Upper lobe of left lung (tissue), 6 donors: ENCODE measurements around the gene INO80E. TPM values are rescaled to one million over a fixed set of nuclear protein-coding genes. Genes with fewer than 3 reads are reported as not detected.
A peak's percentile ranks its signal among the peaks of the same experiment; 100 is the strongest.

ENCODE experiments used
- ATAC-seq, 2 donors: fragments of 200-7000 bp; cut with Tn5 transposase; one replicate each; pipeline ENCODE4 v1.9.1; 2022; ENCODE audit warnings: mild to moderate bottlenecking in 2 of 2, moderate library complexity in 2 of 2; ENCODE audit not compliant: low FRiP score in 2 of 2
- DNase-seq, 2 donors: peaks; one replicate each; pipeline ENCODE4 v3.0.0-alpha.2; 2019 to 2020
- H3K27ac ChIP-seq, 4 donors: fragments of 200-600 bp; sonication (generic); one replicate each; pipeline ENCODE4 v1.5.1; 2016 to 2019
- H3K27me3 ChIP-seq, 4 donors: fragments of 200-600 bp; sonication (generic); one replicate each; pipeline ENCODE4 v1.5.1; 2017 to 2019
- H3K36me3 ChIP-seq, 4 donors: fragments of 200-600 bp; sonication (generic); one replicate each; pipeline ENCODE4 v1.5.1; 2016 to 2019
- H3K4me1 ChIP-seq, 4 donors: fragments of 200-600 bp; sonication (generic); one replicate each; pipeline ENCODE4 v1.5.1; 2018 to 2019
- H3K4me3 ChIP-seq, 4 donors: fragments of 200-600 bp; sonication (generic); one replicate each; pipeline ENCODE4 v1.5.1; 2017 to 2019; ENCODE audit warnings: mild to moderate bottlenecking in 2 of 4, moderate library complexity in 1 of 4
- H3K9me3 ChIP-seq, 4 donors: fragments of 200-600 bp; sonication (generic); one replicate each; pipeline ENCODE4 v1.5.1; 2018 to 2019
- EP300 ChIP-seq, 4 donors: sonication (generic); formaldehyde crosslinking; IDR thresholded peaks; one replicate each; pipeline ENCODE4 v1.5.1; 2017; ENCODE audit warnings: antibody characterized with exemption in 4 of 4, control low read depth in 2 of 4
- POLR2A ChIP-seq, 4 donors: fragments of 450-650 bp; IDR thresholded peaks; one replicate each; pipeline ENCODE4 v1.5.1; 2016 to 2017; ENCODE audit warnings: antibody characterized with exemption in 4 of 4, mild to moderate bottlenecking in 2 of 4
- POLR2AphosphoS5 ChIP-seq, 2 donors: sonication (generic); formaldehyde crosslinking; IDR thresholded peaks; one replicate each; pipeline ENCODE4 v1.5.1; 2017; ENCODE audit warnings: antibody characterized with exemption in 2 of 2
- WGBS, 2 donors: methylation state at CpG; one replicate each; pipeline ENCODE4 v1.1.5; 2017 to 2018; 5-methylcytosine and 5-hydroxymethylcytosine counted together
- total RNA-seq, 6 donors: library from RNA; depleted of rRNA in 4 of 6; stranded (reverse); fragments of >200 nt in 4 of 6; gene quantifications; one replicate each; pipeline versions ENCODE4 v1.1.0 to v1.2.1, GENCODE V29; 2016 to 2021
- TF ChIP-seq, protein P1 (sequence below), 6 experiments: fragments of 450-650 bp in 4 of 6; fragments of 200-600 bp in 2 of 6; sonication (generic) in 2 of 6; IDR thresholded peaks; one replicate each; pipeline ENCODE4 v1.5.1; 2016 to 2019; ENCODE audit warnings: antibody characterized with exemption in 6 of 6
- donor health status: DM: no; HTN: no; CAD: no; lungs with moderate emphysema.
- donor health status: DM: no; HTN: yes; CAD: no; lungs with severe emphysema.

The INO80E gene
- total RNA-seq, 6 donors from 2014 or later, result 29.5 to 82.8 (median 55.7) TPM

DNA sequence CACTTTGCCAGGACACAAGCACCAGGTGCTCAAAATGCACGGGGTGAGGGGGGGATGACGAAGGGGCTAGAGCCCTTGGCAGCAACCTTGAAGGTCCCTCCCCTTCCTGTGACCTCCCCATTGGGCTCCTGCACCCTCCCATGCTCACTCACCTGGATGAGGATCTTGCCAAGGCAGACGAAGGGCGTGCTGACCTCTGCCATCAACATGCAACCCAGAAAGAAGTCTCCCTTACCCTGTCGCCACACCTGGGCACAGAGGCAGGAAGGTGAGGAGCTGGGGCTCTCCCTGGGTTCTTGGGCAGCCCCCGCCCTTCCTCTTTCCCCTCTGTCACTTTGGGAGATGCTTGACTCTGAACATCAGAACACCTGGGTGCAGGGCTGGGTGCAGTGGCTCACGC lies 29.5 kb downstream of the INO80E start:
- ATAC-seq (no peak), DNase-seq (no peak)
- Histone ChIP-seq H3K27me3 (peaks cover 0 to 17% (median 10%) of the 10 kb centered on the region in 4 donors), H3K4me1 (peaks cover 10 to 17% (median 12%) of the 10 kb centered on the region in 4 donors), H3K27ac (no peak overlapping the region), H3K9me3 (no peaks in the 10 kb centered on the region), H3K36me3 (no peaks in the 10 kb centered on the region), H3K4me3 (no peak overlapping the region)
- WGBS, 2 donors, result 70 to 75% methylated on average over 4 to 7 of the region's 7 CpGs
- TF ChIP-seq POLR2A (IDR thresholded peaks at IDR 0.05) (no peak), POLR2AphosphoS5 (IDR thresholded peaks at IDR 0.05) (no peak), EP300 (IDR thresholded peaks at IDR 0.05) (no peak)
- TF ChIP-seq, protein P1, sequence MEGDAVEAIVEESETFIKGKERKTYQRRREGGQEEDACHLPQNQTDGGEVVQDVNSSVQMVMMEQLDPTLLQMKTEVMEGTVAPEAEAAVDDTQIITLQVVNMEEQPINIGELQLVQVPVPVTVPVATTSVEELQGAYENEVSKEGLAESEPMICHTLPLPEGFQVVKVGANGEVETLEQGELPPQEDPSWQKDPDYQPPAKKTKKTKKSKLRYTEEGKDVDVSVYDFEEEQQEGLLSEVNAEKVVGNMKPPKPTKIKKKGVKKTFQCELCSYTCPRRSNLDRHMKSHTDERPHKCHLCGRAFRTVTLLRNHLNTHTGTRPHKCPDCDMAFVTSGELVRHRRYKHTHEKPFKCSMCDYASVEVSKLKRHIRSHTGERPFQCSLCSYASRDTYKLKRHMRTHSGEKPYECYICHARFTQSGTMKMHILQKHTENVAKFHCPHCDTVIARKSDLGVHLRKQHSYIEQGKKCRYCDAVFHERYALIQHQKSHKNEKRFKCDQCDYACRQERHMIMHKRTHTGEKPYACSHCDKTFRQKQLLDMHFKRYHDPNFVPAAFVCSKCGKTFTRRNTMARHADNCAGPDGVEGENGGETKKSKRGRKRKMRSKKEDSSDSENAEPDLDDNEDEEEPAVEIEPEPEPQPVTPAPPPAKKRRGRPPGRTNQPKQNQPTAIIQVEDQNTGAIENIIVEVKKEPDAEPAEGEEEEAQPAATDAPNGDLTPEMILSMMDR (IDR thresholded peaks at IDR 0.05), result no peak

DNA sequence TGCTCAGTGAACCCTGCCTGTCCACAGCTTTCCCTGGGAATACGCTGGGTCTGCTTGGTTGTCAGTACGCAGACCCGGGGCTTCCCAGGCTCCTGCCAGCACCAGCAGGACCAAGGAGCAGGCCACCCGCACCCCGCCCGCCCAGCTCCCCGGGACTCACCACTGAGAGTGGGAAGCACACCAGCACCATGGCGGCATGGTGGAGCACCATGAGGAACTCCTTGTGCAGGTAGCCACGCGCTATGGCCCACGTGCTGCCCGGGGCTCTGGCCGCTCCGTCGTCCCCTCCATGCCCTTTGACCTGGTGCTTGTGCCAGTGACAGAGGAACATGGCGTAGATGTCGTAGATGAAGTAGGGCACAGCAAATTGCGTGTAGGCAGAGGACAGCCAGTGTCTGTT lies 30.4 kb downstream of the INO80E start:
- peaks cover 0 to 25% (median 17%) of the 10 kb centered on the region in 4 donors for H3K27me3 ChIP-seq
- peaks cover 5 to 17% (median 11%) of the 10 kb centered on the region in 4 donors for H3K4me1 ChIP-seq
- DNase-seq (peak in 1 of 2 donors; percentile 82), ATAC-seq (no peak)
- no peak overlapping the region for H3K27ac ChIP-seq
- no peaks in the 10 kb centered on the region for H3K9me3 ChIP-seq
- WGBS, 2 donors, result 89 to 95% methylated on average over 17 to 18 of the region's 18 CpGs
- TF ChIP-seq POLR2AphosphoS5 (IDR thresholded peaks at IDR 0.05) (no peak), POLR2A (IDR thresholded peaks at IDR 0.05) (no peak), EP300 (IDR thresholded peaks at IDR 0.05) (no peak)
- TF ChIP-seq, protein P1 (IDR thresholded peaks at IDR 0.05), result no peak
- H3K4me3 ChIP-seq, result no peak overlapping the region
- H3K36me3 ChIP-seq, result no peaks in the 10 kb centered on the region

DNA sequence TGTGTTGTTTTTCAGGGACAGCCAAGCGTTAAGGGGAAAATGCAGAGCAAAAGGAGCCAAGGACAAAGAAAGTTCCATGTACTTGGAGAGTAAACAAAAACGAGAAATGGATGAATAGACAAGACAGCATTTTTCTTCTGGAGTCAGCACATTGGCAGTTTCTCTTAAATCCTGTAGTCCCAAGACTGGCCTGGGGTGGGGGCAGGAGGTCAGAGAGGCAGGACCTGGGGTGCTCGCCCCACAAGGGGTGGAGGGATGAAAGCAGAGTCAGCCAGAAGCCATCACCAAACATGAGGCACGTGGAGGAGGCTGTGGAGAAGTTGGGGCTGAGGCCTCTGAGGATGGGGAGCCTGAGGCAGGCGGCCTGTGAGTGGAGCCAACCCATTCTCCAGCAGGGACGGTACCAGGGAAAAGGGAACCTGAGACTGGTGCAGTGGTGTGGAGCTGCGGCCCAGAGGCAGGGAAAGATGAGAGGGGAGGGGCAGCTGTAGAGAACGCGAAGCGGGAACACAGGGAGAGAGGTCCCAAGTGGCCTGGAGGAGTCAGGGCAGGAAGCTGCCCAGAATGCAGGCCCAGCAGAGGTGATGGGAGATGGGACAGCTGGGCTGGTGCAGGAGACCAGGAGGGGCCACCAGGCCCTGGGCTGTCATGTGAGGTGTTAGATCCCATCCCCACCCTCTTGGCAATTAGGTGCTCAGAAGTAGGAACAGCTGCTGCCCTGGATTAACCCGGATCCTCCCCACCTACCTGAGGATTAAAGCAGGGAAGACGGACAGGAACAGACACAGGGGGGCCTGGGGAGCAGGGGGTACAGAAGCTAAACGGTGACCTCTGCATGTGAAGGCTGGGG lies 31.8 kb downstream of the INO80E start:
- Histone ChIP-seq H3K9me3 (no peaks in the 10 kb centered on the region), H3K4me3 (no peak overlapping the region), H3K4me1 (peaks cover 3 to 16% (median 7%) of the 10 kb centered on the region in 4 donors), H3K36me3 (no peaks in the 10 kb centered on the region), H3K27ac (no peak overlapping the region), H3K27me3 (peaks cover 0 to 31% (median 22%) of the 10 kb centered on the region in 4 donors)
- 43 to 44% methylated on average over 12 of the region's 13 CpGs for WGBS, 2 donors
- no peak for ATAC-seq
- DNase-seq, result no peak
- TF ChIP-seq, protein P1 (IDR thresholded peaks at IDR 0.05), result no peak
- TF ChIP-seq EP300 (IDR thresholded peaks at IDR 0.05), result no peak
- TF ChIP-seq POLR2AphosphoS5 (IDR thresholded peaks at IDR 0.05), result no peak
- no peak for TF ChIP-seq POLR2A (IDR thresholded peaks at IDR 0.05)

DNA sequence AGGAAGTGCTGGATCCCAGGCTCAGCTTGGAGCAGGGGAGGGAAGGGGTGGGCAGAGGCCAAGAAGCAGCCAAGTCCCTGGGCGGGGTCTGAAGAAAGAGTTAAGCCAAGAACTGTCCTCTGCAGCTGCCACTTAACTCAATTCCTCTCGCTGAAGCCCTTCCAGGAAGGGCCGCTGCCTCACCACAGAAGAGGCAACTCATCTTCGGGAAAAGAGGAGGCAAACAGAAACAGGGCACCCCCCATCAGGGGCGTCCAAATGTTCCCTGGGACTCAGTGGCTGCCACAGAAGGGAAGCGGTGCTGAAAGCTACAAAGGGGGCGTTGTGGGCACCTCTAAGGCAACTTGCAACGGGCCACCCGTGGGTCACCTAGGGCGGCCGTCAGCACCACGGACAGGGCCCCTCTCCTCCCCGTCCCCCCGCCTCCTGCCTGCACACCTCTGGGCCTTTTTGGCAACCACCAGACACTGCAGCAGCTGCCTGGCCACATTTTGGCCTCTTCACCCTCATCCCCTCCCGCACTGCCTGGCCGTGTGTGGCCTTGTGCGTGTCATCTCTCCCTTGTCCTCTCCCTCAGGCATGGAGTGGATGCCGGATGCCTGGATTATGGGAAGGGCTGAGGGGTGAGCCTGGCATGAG lies 32.5 kb downstream of the INO80E start:
- peak in 1 of 2 donors; percentile 13 for ATAC-seq

More for the DNA sequence above, 32.5 kb downstream of the INO80E start:
- Histone ChIP-seq H3K4me1 (peaks cover 3 to 16% (median 7%) of the 10 kb centered on the region in 4 donors), H3K36me3 (no peaks in the 10 kb centered on the region), H3K9me3 (no peaks in the 10 kb centered on the region), H3K27me3 (peaks cover 0 to 38% (median 22%) of the 10 kb centered on the region in 4 donors), H3K4me3 (no peak overlapping the region), H3K27ac (no peak overlapping the region)
- TF ChIP-seq EP300 (IDR thresholded peaks at IDR 0.05), result no peak
- no peak for TF ChIP-seq POLR2AphosphoS5 (IDR thresholded peaks at IDR 0.05)
- TF ChIP-seq POLR2A (IDR thresholded peaks at IDR 0.05), result no peak
- TF ChIP-seq, protein P1 (IDR thresholded peaks at IDR 0.05), result no peak
- WGBS, 2 donors, result 18 to 22% methylated on average over 13 to 16 of the region's 18 CpGs
- peak in 1 of 2 donors; percentile 79 for DNase-seq
